ENCODE measurements around the gene TIMM10B. TPM values are rescaled to one million over a fixed set of nuclear protein-coding genes. Genes with fewer than 3 reads are reported as not detected.

The TIMM10B gene
- total RNA-seq, 2 donors from 2014 or later = 48.0 TPM

GRCh38 chr11:6529266-6529665 lies 48.0 kb downstream of the TIMM10B start:
- intact Hi-C loops (cut with DNase I) = no loop called here
- Histone ChIP-seq H3K27me3 (no peaks in the 10 kb centered on the region), H3K4me1 (no peaks in the 10 kb centered on the region), H3K9me3 (no peaks in the 10 kb centered on the region), H3K9ac (ENCODE audit: low read depth in 2 of 2, low read length in 2 of 2) (no peak overlapping the region), H3K27ac (no peak overlapping the region), H3K36me3 (no peaks in the 10 kb centered on the region), H3K4me3 (no peak overlapping the region)
- TF ChIP-seq CTCF (IDR thresholded peaks at IDR 0.05) = no peak
- DNase-seq = no peak

- no peaks in the 10 kb centered on the region for H3K36me3 ChIP-seq
- DNase-seq = no peak
- H3K27ac ChIP-seq = no peak overlapping the region
- H3K9me3 ChIP-seq = no peaks in the 10 kb centered on the region
- no peaks in the 10 kb centered on the region for H3K27me3 ChIP-seq
- TF ChIP-seq CTCF (IDR thresholded peaks at IDR 0.05) = no peak
- no peak overlapping the region for H3K9ac ChIP-seq (ENCODE audit: low read depth in 2 of 2, low read length in 2 of 2)
- H3K4me3 ChIP-seq = no peak overlapping the region
- H3K4me1 ChIP-seq = no peaks in the 10 kb centered on the region
- intact Hi-C loops (cut with DNase I) = loop anchor here (5.0 kb wide), 1 partner anchor 151 kb away; the partner anchor contains the start of gene MRPL17
Observed at GRCh38 chr11:6530848-6531247, 49.5 kb downstream of the TIMM10B start.

GRCh38 chr11:6531267-6531752 lies 50.0 kb downstream of the TIMM10B start:
- H3K9me3 ChIP-seq = no peaks in the 10 kb centered on the region
- TF ChIP-seq CTCF (IDR thresholded peaks at IDR 0.05) = peak; percentile 67
- no peaks in the 10 kb centered on the region for H3K4me1 ChIP-seq
- no peak overlapping the region for H3K9ac ChIP-seq (ENCODE audit: low read depth in 2 of 2, low read length in 2 of 2)
- no peak overlapping the region for H3K27ac ChIP-seq
- intact Hi-C loops (cut with DNase I) = loop anchor here (5.0 kb wide), 1 partner anchor 151 kb away; the partner anchor contains the start of gene MRPL17
- DNase-seq = no peak
- H3K27me3 ChIP-seq = no peaks in the 10 kb centered on the region
- H3K36me3 ChIP-seq = no peaks in the 10 kb centered on the region
- H3K4me3 ChIP-seq = no peak overlapping the region

Other genes with a start within 250 kb of the TIMM10B start
- 100 to 1,000 TPM in 1 of 2 donors, 10 to 100 TPM in 1; 84.6 to 107 TPM for gene FHIP1B, start 246.9 kb upstream of the TIMM10B start, total RNA-seq
- gene CNGA4, start 242.4 kb upstream of the TIMM10B start, total RNA-seq = under 1 TPM in 1 of 2 donors, not detected in 1; 0.12 TPM
- gene CCKBR, start 221.7 kb upstream of the TIMM10B start, total RNA-seq = not detected
- 10 to 100 TPM in 1 of 2 donors, 1 to 10 TPM in 1; 6.5 to 15.4 TPM for gene CAVIN3, start 161.0 kb upstream of the TIMM10B start, total RNA-seq
- gene SMPD1, start 91.0 kb upstream of the TIMM10B start, total RNA-seq = 10 to 100 TPM; 49.3 to 57.1 TPM
- gene APBB1, start 62.4 kb upstream of the TIMM10B start, total RNA-seq = 10 to 100 TPM in 1 of 2 donors, 1 to 10 TPM in 1; 6.6 to 10.2 TPM
- gene HPX, start 40.5 kb upstream of the TIMM10B start, total RNA-seq = 1 to 10 TPM; 1.8 to 5.3 TPM
- gene TRIM3, start 7.6 kb upstream of the TIMM10B start, total RNA-seq = 10 to 100 TPM; 30.0 to 59.0 TPM
- gene ARFIP2, start 170 bp upstream of the TIMM10B start, total RNA-seq = 10 to 100 TPM; 76.9 to 87.3 TPM
- gene DNHD1, start 15.8 kb downstream of the TIMM10B start, total RNA-seq = 10 to 100 TPM in 1 of 2 donors, 1 to 10 TPM in 1; 7.4 to 11.8 TPM
- gene RRP8, start 122.1 kb downstream of the TIMM10B start, total RNA-seq = 10 to 100 TPM; 17.5 to 25.7 TPM
- gene ILK, start 122.3 kb downstream of the TIMM10B start, total RNA-seq = 100 to 1,000 TPM; 115 to 157 TPM
- 100 to 1,000 TPM; 123 to 142 TPM for gene TAF10, start 130.7 kb downstream of the TIMM10B start, total RNA-seq
- gene TPP1, start 137.9 kb downstream of the TIMM10B start, total RNA-seq = 100 to 1,000 TPM in 1 of 2 donors, 10 to 100 TPM in 1; 83.4 to 123 TPM
- 1 to 10 TPM; 4.7 to 8.3 TPM for gene DCHS1, start 174.3 kb downstream of the TIMM10B start, total RNA-seq
- 10 to 100 TPM; 34.6 to 75.1 TPM for gene MRPL17, start 201.8 kb downstream of the TIMM10B start, total RNA-seq

Measured in colonic mucosa (tissue), 4 donors.